ENCODE data around the gene FAAH. TPM values are rescaled to one million over a fixed set of nuclear protein-coding genes. Genes with fewer than 3 reads are reported as not detected.

The FAAH gene
- total and polyA plus RNA-seq, 12 donors = 12.0 to 162 (median 38.8) TPM

GRCh38 chr1:46372431-46372830, 21.7 kb upstream of the FAAH start:
- no peak overlapping the region for H3K4me3 ChIP-seq
- no peak for TF ChIP-seq CTCF (IDR thresholded peaks at IDR 0.05)
- no peaks in the 10 kb centered on the region for H3K36me3 ChIP-seq (replicated peaks in 1 of 2)
- H3K27ac ChIP-seq = no peak overlapping the region
- intact Hi-C loops (cut with DNase I) = no loop called here
- no peaks in the 10 kb centered on the region for H3K9me3 ChIP-seq (replicated peaks in 1 of 3)
- no peaks in the 10 kb centered on the region for H3K27me3 ChIP-seq
- 96 to 100% (median 100%) methylated on average over 1 of the region's 1 CpG for WGBS, 4 donors
- H3K4me1 ChIP-seq (replicated peaks in 1 of 2) = peaks cover 0 to 3% of the 10 kb centered on the region in 2 donors
- no peak for DNase-seq

- TF ChIP-seq POLR2A (IDR thresholded peaks at IDR 0.05) (no peak), CTCF (IDR thresholded peaks at IDR 0.05) (no peak)
- intact Hi-C loops (cut with DNase I) = no loop called here
- Histone ChIP-seq H3K9me3 (replicated peaks in 1 of 3) (no peaks in the 10 kb centered on the region), H3K4me1 (replicated peaks in 1 of 2) (no peaks in the 10 kb centered on the region), H3K36me3 (replicated peaks in 1 of 2) (no peaks in the 10 kb centered on the region), H3K4me3 (no peak overlapping the region), H3K27ac (no peak overlapping the region), H3K27me3 (no peaks in the 10 kb centered on the region)
- no peak for DNase-seq
- 78 to 100% (median 92%) methylated on average over 1 of the region's 1 CpG for WGBS, 4 donors
These were observed 14.1 kb upstream of the FAAH start for GRCh38 chr1:46379996-46380395.

GRCh38 chr1:46380508-46380907, 13.6 kb upstream of the FAAH start:
- Histone ChIP-seq H3K9me3 (replicated peaks in 1 of 3) (no peaks in the 10 kb centered on the region), H3K27me3 (no peaks in the 10 kb centered on the region), H3K4me3 (no peak overlapping the region), H3K36me3 (replicated peaks in 1 of 2) (no peaks in the 10 kb centered on the region), H3K4me1 (replicated peaks in 1 of 2) (no peaks in the 10 kb centered on the region), H3K27ac (no peak overlapping the region)
- DNase-seq = no peak
- intact Hi-C loops (cut with DNase I) = no loop called here
- TF ChIP-seq CTCF (IDR thresholded peaks at IDR 0.05) = no peak
- no peak for TF ChIP-seq POLR2A (IDR thresholded peaks at IDR 0.05)

GRCh38 chr1:46393510-46393909, 607 bp upstream of the FAAH start:
- H3K36me3 ChIP-seq (replicated peaks in 1 of 2) = no peaks in the 10 kb centered on the region
- H3K27me3 ChIP-seq = no peaks in the 10 kb centered on the region
- intact Hi-C loops (cut with DNase I) = no loop called here
- H3K4me3 ChIP-seq = no peak overlapping the region
- TF ChIP-seq POLR2A (IDR thresholded peaks at IDR 0.05) = no peak
- no peak for TF ChIP-seq CTCF (IDR thresholded peaks at IDR 0.05)
- 84 to 89% (median 86%) methylated on average over 12 of the region's 12 CpGs for WGBS, 4 donors
- peaks cover 0 to 17% of the 10 kb centered on the region in 2 donors for H3K4me1 ChIP-seq (replicated peaks in 1 of 2)
- H3K9me3 ChIP-seq (replicated peaks in 1 of 3) = no peaks in the 10 kb centered on the region
- DNase-seq = no peak
- H3K27ac ChIP-seq = no peak overlapping the region
